HK-2 (cell line): ENCODE data around the gene PDE6A.
"Not testable (repeated sequence)": the region's sequence is repeated elsewhere in the genome, so short reads cannot be mapped to it uniquely, and the experiment has no call there.

Experiments used
- DNase-seq: peaks from one replicate; pipeline ENCODE4 v3.0.0-alpha.2; 2018; ENCODE audit not compliant: unreplicated experiment

The PDE6A gene

DNA sequence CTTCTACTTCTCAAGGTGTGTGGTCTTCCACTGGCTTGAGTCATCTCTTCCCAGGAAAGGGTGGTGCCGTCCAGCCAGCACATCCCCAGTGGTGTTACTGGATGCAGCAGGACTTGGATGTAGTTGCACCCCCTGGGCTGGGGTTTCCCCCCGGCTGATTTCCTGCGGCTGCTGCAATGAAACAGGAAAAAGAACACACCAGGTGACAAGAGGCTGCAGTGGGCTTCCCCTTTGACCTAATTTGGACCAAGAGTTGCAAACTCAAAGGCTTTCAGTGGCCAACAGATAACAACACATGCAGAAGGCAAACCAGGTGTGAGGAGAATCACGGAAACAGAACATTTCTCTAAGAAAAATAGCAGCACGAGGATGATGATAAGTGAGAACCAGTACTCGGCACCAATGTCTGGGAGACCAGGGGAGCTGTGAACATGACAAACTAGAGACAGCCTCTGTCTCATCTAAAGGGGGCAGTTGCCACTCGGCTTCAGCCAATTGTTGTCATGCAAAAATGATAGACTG, 83.7 kb downstream of the PDE6A start:
- peak; percentile 29 for DNase-seq

DNA sequence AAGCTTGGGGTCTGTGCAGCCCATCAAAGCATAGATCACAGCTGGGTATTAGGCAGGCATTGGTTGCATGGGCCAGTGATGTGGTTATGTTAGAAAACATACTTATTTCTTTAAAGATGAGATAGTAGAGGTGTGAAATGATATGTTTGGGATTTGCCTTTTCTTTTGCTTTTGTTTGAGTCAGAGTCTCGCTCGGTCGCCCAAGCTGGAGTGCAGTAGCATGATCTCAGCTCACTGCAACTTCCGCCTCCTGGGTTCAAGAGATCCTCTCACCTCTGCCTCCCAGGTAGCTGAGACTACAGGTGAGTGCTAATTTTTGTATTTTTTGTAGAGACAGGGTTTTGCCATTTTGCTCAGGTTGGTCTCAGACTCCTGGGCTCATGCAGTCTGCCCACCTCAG, 84.8 kb downstream of the PDE6A start:
- DNase-seq: peak; percentile 10

DNA sequence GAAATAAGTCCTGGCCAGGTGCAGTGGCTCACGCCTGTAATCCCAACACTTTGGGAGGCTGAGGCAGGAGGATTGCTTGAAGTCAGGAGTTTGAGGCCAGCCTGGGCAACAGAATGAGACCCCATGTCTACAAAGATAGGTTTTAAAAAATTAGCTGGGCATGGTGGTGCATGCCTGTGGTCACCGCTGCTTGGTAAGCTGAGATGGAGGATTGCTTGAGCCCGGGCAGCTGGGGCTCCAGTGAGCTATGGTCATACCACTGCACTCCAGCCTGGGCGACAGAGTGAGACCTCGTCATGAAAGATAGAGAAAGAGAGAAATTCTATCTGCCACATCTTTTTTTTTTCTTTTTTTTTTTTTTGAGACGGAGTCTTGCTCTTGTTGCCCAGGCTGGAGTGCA, 86.1 kb downstream of the PDE6A start:
- not testable (repeated sequence) for DNase-seq

DNA sequence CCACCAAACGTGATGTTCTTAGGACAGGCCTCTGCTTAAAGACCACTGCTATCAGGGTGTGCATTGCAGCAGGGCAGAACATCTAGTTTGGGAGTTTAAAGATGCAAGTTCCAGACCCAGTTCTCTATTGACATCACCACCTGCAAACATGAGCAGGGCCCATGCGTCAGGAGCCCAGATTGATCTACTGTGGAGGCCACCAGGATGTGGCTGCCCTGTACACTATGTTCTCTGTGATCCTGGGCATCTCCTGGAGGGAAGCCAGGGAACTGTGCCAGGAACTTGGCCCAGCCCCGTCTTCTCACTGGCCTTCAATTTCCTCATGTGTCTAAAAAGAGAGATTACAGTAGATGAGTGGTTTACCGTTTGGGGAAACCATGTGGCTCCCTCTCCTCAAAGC, 87.1 kb downstream of the PDE6A start:
- peak; percentile 63 for DNase-seq

DNA sequence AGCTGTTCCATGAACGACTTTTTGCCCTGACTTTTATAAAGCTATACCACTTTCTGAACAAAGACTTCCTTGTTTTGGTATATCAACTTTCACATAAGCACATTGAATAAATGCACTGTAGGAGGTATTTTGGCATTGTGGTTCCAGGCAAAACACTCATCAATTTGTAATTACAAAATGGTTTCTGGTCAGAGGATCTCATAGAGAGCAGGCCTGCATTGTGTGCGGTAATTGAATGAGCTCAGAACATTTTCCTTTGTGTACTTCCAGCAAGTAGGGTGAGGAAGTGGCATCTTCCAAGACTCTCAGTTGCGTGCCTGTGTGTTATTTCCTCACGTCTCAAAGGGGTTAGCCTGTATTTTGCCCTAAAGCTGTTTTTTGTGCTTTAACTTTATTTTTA, 89.2 kb downstream of the PDE6A start:
- no peak for DNase-seq

DNA sequence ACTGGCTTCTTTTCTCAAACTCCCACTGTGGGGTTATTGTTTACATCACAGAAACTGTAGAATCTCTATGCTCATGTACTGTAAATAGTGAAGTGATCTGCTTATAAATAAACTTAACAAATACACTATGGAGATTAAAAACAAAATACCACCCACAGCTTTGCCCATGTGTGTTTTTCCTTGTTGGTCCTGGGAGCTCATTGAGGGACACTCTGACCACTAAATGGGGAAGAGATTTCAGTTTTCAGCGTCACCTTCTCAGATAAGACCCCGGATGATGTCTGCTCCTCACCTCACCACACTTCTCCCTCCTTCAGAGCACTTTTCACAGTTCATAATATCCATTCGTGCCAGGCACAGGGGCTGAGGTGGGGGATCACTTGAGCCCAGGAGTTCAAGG, 89.7 kb downstream of the PDE6A start:
- DNase-seq: no peak

DNA sequence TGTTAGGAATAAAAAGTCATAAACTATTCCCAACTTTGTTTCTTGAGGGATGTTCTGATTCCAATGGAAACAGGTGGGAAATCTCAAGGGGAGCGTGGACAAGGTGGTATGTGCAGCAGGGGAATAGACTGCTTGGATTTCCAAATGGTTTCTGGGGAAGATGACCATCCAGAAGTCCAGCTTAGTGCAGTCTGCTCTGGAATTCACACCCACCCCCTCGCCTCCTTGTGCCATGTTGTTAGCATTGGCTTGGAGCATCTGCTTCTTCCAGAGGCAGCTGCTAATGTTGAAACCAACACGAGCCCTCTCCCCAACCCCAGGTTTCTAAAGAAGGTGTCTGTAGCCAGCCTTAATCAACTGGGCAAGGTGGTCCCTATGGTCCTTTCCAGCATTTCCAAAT, 90.9 kb downstream of the PDE6A start:
- no peak for DNase-seq

DNA sequence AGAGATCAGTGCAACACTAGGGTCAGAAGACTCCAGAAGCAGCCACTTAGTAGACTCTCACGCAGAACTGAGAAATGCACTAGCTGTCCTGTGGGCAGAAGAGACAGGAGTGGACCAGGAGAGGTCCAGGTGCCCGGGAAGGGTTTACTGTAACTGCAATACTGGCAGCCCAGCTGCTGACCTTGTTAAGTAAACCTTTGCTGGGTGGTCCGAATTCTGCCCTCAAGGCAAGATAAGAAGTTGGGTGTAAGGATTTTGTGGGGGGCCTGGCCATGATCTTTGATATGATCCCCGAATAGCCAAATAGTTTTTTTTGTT, 91.3 kb downstream of the PDE6A start:
- DNase-seq: no peak

DNA sequence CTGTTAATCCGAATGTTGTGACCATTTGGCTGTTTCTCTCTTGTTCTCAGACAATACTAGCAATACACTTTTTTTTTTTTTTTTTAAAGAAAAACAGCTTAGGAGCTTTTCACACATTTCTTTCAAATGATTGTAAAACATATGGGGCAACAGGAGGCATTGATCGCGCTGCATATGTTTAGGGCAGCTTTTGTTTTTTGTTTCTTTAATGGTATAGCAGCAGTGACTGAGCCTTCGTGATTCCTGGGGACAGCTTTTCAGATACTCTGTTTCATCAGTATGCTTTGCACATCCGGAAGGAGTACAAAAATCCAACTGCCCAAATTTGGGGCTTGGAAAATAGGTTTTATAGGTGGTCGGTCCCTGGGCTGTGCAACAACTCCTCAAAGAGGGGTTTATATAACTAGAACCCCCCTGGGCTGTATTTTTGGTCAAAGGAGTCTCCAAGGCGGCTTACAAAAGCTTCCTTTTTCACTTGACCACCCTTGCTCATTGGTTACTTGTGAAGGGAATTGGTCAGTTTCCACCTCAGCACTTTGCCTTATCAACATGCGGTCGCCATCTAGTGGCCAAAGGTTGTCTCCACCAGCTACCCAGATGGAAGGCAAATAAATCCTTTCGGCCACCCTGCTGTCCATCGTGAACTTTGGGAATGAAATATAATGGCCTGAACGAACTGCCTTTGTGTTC, 91.8 kb downstream of the PDE6A start:
- peak; percentile 43 for DNase-seq

DNA sequence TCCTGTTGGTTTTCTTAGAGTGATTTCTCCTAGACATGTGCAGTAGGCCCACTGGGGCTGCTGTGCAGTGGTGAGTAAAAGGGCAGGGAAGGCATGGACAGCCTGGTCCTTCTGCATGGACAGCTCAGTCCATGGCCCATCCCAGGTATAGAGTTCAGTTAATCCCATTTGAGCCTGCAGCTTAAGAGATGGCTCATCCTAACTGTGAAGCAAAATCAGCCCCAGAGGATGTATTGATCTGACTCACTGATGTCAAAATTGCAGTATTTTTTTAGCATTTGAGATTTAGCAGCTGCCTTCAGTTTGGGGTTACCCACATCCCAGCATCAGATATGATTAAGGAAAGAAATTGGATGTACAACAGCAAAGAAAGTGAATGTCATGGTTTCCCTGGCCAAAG, 93.4 kb downstream of the PDE6A start:
- no peak for DNase-seq

DNA sequence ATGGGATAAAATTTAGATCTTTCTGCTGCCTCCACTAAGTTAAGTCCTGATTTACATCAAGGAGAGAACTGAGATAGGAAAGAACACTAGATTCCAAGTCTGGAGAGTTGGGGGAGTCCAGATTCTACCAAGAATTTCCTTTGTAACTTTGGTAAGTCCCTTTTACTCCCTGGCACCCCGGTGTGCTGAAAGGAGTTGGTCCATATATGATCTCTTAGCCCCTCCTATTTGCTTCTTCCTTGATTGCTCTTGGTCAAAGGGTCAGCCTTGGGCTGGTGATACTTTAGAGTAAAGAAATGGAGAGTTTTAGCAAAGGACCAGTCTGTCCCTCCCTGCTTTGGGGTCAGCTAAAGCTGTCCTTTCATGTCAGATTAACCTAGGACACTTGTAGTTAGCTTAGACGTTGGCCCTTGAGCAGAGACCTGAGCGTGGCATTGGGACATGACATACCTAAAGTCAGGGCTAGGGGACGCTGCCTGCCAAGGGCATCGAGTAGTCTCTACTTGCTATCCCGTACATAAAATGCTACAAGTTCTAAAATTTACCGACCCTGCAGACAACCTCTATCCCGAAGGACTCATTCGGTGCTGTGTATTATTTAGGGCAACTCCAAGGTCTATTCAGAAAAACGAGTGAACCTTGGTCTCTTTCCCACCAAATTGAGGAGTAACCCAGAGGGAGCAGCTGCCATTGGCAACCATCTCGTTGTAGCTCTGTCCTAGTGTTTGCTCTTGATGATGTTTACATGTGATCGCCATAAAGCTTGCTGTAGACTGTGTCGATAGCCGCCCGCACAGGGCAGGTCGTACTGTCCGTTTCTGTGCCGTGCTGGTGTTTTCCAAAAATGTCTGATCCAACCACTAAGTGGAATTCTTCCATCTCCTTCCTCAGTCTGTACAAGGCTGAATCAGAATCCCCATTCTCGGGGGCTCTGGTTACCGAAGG, 94.4 kb downstream of the PDE6A start:
- DNase-seq: no peak

DNA sequence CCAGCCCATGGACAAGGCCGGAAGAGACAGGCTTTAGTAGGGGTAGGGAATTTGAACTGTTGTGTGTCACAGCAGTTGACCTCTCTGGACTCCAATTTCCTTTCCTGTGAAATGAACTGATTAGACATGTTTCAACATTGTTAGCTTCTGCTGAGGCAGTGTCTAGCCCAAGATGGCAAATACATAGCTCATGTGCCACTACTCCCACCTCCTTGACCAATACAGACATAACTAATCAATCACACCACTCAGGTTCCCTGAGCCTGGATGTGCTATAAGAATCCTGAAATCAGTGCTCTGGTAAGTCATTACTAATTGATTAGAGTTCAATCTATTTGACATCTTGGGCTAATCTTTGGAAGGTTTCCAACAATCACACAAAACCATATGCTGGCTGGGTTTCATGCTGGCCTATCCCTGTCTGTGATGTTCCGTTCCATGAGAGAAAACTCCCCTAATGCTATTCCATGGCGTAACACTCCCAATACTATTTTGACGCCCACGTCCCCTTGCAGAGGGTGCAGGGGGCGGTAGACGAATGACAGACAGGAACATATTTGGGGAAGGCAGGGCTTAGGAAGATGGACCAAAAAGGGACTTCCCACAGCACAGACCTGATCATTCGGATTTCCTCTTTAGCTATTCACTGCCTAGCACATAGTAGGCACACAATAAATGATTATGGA, 95.2 kb downstream of the PDE6A start:
- no peak for DNase-seq

DNA sequence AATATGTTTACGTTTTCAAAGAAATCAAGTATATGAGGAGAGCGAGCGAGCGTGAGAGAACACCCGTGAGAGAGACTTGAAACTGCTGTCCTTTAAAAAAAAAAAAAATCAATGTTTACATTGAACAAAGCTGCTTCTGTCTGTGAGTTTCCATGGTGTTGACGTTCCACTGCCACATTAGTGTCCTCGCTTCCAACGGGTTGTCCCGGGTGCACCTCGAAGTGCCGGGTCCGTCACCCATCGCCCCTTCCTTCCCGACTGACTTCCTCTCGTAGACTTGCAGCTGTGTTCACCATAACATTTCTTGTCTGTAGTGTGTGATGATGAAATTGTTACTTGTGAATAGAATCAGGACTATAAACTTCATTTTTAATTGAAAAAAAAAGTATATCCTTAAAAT, 97.0 kb downstream of the PDE6A start:
- no peak for DNase-seq

DNA sequence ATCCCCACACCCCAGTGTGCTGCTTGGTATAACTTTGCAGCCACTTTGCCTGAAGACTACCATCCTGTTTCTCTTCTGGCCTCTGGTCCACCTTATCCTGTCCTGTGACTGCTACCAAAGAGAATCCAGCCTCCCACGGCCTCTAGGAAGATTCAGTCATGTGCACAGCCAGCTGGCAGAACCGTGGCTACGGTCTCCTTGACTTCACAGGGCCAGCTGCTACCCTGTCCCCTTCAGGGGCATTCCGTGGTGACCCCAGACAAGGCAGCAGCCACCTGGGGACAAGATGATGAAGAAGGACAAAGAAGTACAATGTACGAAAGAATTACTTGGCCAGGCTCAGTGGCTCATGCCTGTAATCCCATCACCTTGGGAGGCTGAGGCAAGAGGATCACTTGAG, 98.6 kb downstream of the PDE6A start:
- no peak for DNase-seq

DNA sequence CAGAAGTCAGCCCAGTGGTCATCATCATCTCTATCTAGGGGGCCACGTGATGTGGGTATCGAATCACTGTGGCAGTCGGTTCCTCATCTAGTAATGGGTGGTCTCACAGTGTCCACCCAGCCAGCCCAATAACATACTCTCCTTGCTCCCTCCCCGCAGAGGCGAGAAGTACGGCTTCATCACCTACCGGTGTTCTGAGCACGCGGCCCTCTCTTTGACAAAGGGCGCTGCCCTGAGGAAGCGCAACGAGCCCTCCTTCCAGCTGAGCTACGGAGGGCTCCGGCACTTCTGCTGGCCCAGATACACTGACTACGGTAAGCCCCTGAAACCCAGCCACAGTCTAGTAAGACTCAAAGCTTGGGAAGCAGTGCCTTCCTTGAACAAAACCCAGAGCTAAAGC, 99.0 kb downstream of the PDE6A start:
- no peak for DNase-seq

DNA sequence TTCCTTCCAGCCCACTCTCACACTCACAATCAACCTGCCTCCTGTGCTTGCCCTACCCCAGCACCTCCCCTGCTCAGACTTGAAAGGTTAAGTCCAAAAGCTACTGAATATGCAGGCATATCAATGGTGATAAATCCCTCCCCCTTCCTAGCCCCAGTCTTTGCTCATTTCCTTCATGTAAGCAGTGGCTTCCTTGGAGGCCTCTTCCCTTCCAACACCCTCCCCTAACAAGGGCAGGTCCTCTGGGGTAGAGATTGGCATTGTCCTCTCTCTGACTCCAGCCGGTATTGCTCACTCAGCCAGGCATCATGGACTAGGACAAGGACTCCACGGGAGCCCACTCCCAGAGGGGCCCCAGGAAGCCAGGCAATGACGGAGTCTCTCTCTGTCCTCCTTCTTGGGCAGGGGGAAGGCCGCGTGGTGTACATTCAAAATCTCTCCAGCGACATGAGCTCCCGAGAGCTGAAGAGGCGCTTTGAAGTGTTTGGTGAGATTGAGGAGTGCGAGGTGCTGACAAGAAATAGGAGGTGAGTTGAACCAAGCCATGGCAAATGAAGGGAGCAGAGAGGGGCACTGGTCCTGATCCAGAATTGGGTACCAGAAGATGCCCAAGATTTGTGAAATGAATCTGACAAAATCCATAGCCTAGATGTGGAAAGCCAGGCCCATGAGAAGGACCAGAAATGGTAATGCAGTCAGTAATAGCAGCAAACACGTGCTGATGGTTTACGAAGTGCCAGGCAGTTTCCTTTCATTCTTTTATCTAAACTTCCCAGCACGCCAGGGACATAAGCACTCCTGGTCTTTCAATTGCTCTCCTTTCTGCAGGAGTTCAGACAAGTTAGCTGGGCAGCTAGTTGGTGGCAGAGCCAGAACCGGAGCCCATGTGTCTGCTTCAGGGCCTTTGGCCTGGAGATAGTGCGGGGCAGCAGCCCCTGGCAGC, 102.5 kb downstream of the PDE6A start:
- no peak for DNase-seq

DNA sequence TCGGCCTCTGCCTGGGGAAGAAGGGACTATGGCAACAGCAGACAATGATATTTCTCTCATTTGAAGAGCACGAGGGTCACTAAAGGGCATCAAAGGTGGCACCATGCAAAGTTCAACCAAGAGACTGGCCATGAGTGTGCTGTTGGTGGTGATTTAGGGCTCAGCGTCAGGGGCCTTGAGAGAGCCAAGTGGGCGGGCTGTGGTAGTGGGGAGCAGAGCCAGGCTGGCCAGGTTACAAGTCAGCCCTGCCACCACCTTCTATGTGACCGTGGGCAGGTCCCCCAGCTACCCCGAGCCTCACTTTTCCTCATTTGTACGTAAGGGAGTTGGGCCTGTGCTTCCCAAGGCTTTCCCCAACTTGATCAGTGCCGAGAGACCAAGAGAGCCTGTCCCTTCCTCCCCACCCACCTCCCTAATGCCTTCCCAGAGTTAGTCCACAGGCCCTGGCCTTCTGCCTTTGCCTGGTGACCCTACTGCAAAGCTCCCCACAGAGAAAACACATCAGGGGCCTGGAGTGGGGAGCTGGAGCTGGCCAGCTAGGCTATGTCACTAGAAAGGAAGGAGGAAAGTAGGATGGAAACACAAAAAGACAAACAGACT, 104.3 kb downstream of the PDE6A start:
- no peak for DNase-seq

DNA sequence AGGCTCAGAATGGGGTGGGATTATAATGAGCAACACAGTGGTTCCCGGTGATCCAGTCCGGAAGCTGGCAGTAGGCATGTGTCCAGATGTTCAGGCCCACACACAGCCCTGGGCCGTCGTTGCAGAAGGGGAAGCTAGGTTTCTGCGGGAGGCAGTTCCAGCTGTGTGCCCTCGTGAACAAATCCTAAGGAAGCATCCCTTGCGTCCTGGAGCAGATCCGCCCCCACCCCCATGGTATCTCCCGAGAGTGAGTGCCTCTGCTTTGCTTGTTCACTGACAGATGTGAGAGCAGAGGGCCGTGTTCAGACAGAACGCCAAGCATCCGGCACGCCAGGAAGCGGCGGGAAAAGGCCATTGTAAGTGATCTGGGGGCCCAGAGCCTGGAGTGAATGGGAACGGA, 104.8 kb downstream of the PDE6A start:
- no peak for DNase-seq

DNA sequence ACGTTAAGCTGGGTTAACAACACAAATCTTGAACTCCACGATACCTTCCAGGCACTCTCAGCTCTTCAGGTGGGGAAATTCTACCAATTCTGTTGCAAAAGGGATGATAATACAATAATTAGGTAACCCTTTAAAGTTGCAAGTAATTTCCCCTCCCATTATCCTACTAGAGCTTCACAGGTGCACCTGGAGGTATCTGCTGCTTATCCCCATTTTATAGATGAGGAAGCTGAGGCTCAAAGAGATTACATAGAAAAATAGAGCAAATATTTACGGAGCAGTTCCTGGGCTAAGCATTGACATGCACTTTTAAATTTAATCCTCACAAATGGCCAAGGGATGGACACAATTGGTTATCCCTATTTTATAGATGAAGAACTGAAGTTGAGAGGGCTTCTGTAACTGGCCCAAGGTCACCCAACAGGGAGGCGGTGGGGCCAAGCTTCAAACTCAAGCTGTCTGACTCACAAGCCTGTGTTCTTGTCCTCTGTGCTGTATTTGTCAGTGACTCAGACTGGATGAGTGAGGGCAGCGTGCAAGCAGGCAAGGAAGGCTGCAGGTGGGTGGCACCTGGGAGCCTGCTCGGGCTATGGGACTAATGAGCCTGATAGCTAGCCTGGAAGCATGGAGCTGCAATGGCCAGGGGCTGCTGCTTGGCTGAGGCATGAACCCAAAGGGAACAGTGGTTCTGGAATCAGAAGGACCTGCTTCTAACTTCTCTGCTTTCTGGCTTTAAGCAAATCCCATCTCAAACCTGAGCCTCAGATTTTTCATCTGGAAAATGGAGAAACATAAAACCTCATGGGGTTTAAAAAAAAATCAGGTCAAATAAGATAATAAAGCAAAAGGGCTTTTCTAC, 105.5 kb downstream of the PDE6A start:
- peak; percentile 42 for DNase-seq

DNA sequence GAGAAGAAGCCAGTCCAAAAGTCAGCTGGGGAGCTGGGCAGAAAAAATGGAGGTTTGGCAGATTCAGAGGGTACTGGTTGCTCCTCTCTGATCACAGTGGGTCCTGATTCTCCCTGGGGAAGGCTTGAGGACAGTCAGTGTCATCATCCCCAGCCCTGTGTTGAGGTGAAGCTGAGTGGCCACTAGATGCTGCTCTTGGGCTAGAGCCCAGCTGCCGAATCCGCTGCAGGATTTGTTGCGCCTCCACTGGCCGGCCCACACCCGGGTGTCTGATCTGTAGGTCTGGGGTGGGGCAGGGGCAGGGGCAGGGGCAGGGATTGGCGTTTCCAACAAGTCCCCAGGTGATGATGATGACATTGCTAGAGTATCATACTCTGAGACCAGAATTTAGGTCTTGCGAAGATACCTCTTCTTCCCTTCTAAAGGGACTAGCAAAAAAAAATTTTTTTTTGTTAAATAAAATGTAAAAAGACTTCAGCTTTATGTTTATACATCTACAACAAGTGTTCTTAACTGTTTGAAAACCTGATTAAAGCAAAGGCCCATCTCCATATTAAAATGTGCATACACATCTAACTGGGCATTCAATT, 106.8 kb downstream of the PDE6A start:
- peak; percentile 67 for DNase-seq
